Tibial nerve (tissue), 4 donors: ENCODE measurements around the gene ACSM2A. TPM values are rescaled to one million over a fixed set of nuclear protein-coding genes. Genes with fewer than 3 reads are reported as not detected.
A peak's percentile ranks its signal among the peaks of the same experiment; 100 is the strongest.
"Not testable (repeated sequence)": the region's sequence is repeated elsewhere in the genome, so short reads cannot be mapped to it uniquely, and the experiment has no call there.

Experiments
- DNase-seq, 2 donors: peaks; one replicate each; pipeline ENCODE4 v3.0.0-alpha.2; 2019; ENCODE audit warnings: low spot score in 2 of 2
- H3K27ac ChIP-seq, 4 donors: fragments of 200-600 bp; sonication (generic) in 3 of 4; one replicate each; pipeline ENCODE4 v1.5.1; 2017 to 2019; ENCODE audit warnings: mild to moderate bottlenecking in 1 of 4
- H3K27me3 ChIP-seq, 2 donors: fragments of 200-600 bp; sonication (generic) in 1 of 2; one replicate each; pipeline versions ENCODE4 v1.5.1 to v1.6.0; 2017 to 2019
- H3K36me3 ChIP-seq, 3 donors: fragments of 200-600 bp; sonication (generic); one replicate each; pipeline ENCODE4 v1.5.1; 2018 to 2019
- H3K4me1 ChIP-seq, 4 donors: fragments of 200-600 bp; sonication (generic) in 3 of 4; one replicate each; pipeline ENCODE4 v1.5.1; 2017 to 2019
- H3K4me3 ChIP-seq, 4 donors: fragments of 200-600 bp; sonication (generic) in 3 of 4; one replicate each; pipeline ENCODE4 v1.5.1; 2017 to 2019; ENCODE audit warnings: mild to moderate bottlenecking in 1 of 4, moderate library complexity in 1 of 4
- H3K9me3 ChIP-seq, 4 donors: fragments of 200-600 bp; sonication (generic) in 3 of 4; one replicate each; pipeline ENCODE4 v1.5.1; 2017 to 2019
- CTCF ChIP-seq, 5 experiments: fragments of 200-600 bp in 3 of 5; fragments of 450-650 bp in 2 of 5; sonication (generic) in 3 of 5; IDR thresholded peaks; one replicate each; pipeline ENCODE4 v1.5.1; 2016 to 2019; ENCODE audit warnings: antibody characterized with exemption in 5 of 5, mild to moderate bottlenecking in 3 of 5, moderate library complexity in 2 of 5
- EP300 ChIP-seq, 2 donors: sonication (generic); formaldehyde crosslinking; IDR thresholded peaks; one replicate each; pipeline ENCODE4 v1.6.1; 2017; ENCODE audit warnings: antibody characterized with exemption in 2 of 2, mild to moderate bottlenecking in 1 of 2
- POLR2A ChIP-seq, 2 donors: fragments of 450-650 bp; IDR thresholded peaks; one replicate each; pipeline ENCODE4 v1.6.1; 2017; ENCODE audit warnings: antibody characterized with exemption in 2 of 2, mild to moderate bottlenecking in 2 of 2, moderate library complexity in 2 of 2
- WGBS, 2 donors: methylation state at CpG; one replicate each; pipeline ENCODE4 v1.1.5; 2018; 5-methylcytosine and 5-hydroxymethylcytosine counted together
- total RNA-seq, 4 donors: library from RNA; depleted of rRNA; stranded (reverse); fragments of >200 nt; gene quantifications; one replicate each; pipeline ENCODE4 v1.1.0, GENCODE V29; 2016

The ACSM2A gene, protein sequence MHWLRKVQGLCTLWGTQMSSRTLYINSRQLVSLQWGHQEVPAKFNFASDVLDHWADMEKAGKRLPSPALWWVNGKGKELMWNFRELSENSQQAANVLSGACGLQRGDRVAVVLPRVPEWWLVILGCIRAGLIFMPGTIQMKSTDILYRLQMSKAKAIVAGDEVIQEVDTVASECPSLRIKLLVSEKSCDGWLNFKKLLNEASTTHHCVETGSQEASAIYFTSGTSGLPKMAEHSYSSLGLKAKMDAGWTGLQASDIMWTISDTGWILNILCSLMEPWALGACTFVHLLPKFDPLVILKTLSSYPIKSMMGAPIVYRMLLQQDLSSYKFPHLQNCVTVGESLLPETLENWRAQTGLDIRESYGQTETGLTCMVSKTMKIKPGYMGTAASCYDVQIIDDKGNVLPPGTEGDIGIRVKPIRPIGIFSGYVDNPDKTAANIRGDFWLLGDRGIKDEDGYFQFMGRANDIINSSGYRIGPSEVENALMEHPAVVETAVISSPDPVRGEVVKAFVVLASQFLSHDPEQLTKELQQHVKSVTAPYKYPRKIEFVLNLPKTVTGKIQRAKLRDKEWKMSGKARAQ
- not detected for total RNA-seq

GRCh38 chr16:20451364-20451763, at the start of gene ACSM2A:
Gene ACSM2A (plus strand): TSS chr16:20451521. CDS start chr16:20460115, 8,594 bp downstream.
- H3K36me3 ChIP-seq, H3K27me3 ChIP-seq, DNase-seq, H3K27ac ChIP-seq, H3K4me1 ChIP-seq, H3K4me3 ChIP-seq, H3K9me3 ChIP-seq: not testable (repeated sequence)
- WGBS, 2 donors = 60% methylated on average over 1 of the region's 1 CpG; no CpG with 5 or more reads in 1 of the 2 donors

- no peak for TF ChIP-seq CTCF (IDR thresholded peaks at IDR 0.05)
- no peak for TF ChIP-seq POLR2A (IDR thresholded peaks at IDR 0.05)
- no peak for TF ChIP-seq EP300 (IDR thresholded peaks at IDR 0.05)
- no peaks in the 10 kb centered on the region for H3K9me3 ChIP-seq
- no peak overlapping the region for H3K27ac ChIP-seq
- no peak for DNase-seq
- WGBS, 2 donors = 86 to 91% methylated on average over 2 of the region's 2 CpGs
- no peaks in the 10 kb centered on the region for H3K36me3 ChIP-seq
- no peak overlapping the region for H3K4me3 ChIP-seq
- no peaks in the 10 kb centered on the region for H3K4me1 ChIP-seq
- H3K27me3 ChIP-seq = no peaks in the 10 kb centered on the region
These were observed 48.7 kb upstream of the ACSM2A start for GRCh38 chr16:20402651-20403050.

GRCh38 chr16:20404637-20405036, 46.7 kb upstream of the ACSM2A start, which contains the start of gene PDILT:
Gene PDILT (minus strand): TSS chr16:20404737. CDS start chr16:20399300, 5,437 bp downstream.
- H3K9me3 ChIP-seq = no peaks in the 10 kb centered on the region
- TF ChIP-seq CTCF (IDR thresholded peaks at IDR 0.05) = no peak
- no peak for DNase-seq
- no peak within 1 kb of the TSS for H3K27ac ChIP-seq
- no peaks in the 10 kb centered on the region for H3K27me3 ChIP-seq
- no peak within 1 kb of the TSS for H3K4me3 ChIP-seq
- H3K4me1 ChIP-seq = no peaks in the 10 kb centered on the region
- H3K36me3 ChIP-seq = no peaks in the 10 kb centered on the region
- 69 to 78% methylated on average over 2 of the region's 2 CpGs for WGBS, 2 donors

DNA sequence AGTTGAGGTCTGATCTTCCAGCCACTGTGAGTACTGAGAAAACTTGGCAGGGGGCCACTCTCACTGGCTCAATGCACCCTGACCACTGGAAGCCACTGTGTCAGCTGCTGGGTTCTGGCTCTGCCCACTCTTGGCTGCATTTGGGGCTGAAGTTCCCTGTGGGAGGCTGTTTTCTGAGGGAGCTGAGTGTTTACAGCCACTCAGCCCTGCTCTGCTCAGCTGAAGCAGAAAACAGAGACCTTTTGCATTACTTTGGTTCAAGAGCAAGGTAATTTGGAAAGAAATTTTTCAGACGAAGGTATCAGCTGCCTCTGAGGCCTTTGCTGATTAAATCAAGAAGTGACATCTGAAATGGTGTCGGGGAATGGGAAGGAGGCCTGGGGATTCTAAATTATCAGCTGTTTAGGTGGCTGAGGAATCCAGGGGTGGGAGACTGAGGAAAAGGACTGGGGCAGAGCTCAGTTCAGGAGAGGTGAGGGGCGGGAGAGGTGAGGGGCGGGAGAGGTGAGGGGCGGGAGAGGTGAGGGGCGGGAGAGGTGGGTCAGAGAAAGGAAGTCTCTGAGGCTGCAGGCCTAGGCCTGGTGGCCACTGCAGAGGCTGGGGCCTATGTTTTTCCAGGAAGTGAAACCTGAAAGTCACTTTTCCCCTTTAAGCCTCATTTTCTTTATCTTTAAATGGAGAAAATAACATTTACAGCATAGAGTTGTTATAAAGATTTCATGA, 41.8 kb upstream of the ACSM2A start, which contains the start of gene ACSM5:
Gene ACSM5, plus strand, starts transcription at position 137 of the 723 bp plus-strand sequence. CDS start 1,951 bp downstream, outside the sequence.
- TF ChIP-seq CTCF (IDR thresholded peaks at IDR 0.05) (no peak), EP300 (IDR thresholded peaks at IDR 0.05) (peak in 1 of 2 donors; percentile 32)
- no peaks in the 10 kb centered on the region for H3K4me1 ChIP-seq
- WGBS, 2 donors = 57 to 58% methylated on average over 6 of the region's 6 CpGs
- H3K27me3 ChIP-seq = no peaks in the 10 kb centered on the region
- peaks cover 0 to 4% (median 0%) of the 10 kb centered on the region in 4 donors for H3K9me3 ChIP-seq
- peak within 1 kb of the TSS in 1 of 4 donors; percentile 7 for H3K4me3 ChIP-seq
- H3K27ac ChIP-seq = peak within 1 kb of the TSS in 3 of 4 donors; percentile 59 to 82 (median 64)
- DNase-seq = peak; percentile 49 to 64
- no peaks in the 10 kb centered on the region for H3K36me3 ChIP-seq

- Histone ChIP-seq H3K4me1 (no peaks in the 10 kb centered on the region), H3K27me3 (no peaks in the 10 kb centered on the region), H3K36me3 (no peaks in the 10 kb centered on the region), H3K27ac (peak overlapping the region in 3 of 4 donors; percentile 59 to 82 (median 64)), H3K9me3 (peaks cover 0 to 4% (median 0%) of the 10 kb centered on the region in 4 donors), H3K4me3 (peak overlapping the region in 1 of 4 donors; percentile 6)
- DNase-seq = no peak
- TF ChIP-seq CTCF (IDR thresholded peaks at IDR 0.05) (no peak), EP300 (IDR thresholded peaks at IDR 0.05) (no peak), POLR2A (IDR thresholded peaks at IDR 0.05) (no peak)
- 60 to 75% methylated on average over 6 of the region's 6 CpGs for WGBS, 2 donors
These were observed 41.1 kb upstream of the ACSM2A start for GRCh38 chr16:20410121-20410723.
